ENCODE measurements around the gene PYGO1.

GRCh38 chr15:55562601-55563000, 25.5 kb downstream of the PYGO1 start:
- TF ChIP-seq EZH2phosphoT487 (IDR thresholded peaks at IDR 0.05; ENCODE audit: borderline replicate concordance, low read depth, low read length): no peak
- TF ChIP-seq, protein P1, sequence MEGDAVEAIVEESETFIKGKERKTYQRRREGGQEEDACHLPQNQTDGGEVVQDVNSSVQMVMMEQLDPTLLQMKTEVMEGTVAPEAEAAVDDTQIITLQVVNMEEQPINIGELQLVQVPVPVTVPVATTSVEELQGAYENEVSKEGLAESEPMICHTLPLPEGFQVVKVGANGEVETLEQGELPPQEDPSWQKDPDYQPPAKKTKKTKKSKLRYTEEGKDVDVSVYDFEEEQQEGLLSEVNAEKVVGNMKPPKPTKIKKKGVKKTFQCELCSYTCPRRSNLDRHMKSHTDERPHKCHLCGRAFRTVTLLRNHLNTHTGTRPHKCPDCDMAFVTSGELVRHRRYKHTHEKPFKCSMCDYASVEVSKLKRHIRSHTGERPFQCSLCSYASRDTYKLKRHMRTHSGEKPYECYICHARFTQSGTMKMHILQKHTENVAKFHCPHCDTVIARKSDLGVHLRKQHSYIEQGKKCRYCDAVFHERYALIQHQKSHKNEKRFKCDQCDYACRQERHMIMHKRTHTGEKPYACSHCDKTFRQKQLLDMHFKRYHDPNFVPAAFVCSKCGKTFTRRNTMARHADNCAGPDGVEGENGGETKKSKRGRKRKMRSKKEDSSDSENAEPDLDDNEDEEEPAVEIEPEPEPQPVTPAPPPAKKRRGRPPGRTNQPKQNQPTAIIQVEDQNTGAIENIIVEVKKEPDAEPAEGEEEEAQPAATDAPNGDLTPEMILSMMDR (conservative IDR thresholded peaks at IDR 0.05; ENCODE audit: low read length): no peak

Measured in OCI-LY7 (cell line).